T-helper 17 cell (primary cell): Measurements from ENCODE around the gene PRKG1. TPM values are rescaled to one million over a fixed set of nuclear protein-coding genes. Genes with fewer than 3 reads are reported as not detected.
"Not testable (repeated sequence)": the region's sequence is repeated elsewhere in the genome, so short reads cannot be mapped to it uniquely, and the experiment has no call there.

Experiments
- ATAC-seq: fragments of 150-1000 bp; cut with Tn5 transposase; 2 replicates; pipeline ENCODE4 v1.10.0; 2021; ENCODE audit warnings: mild to moderate bottlenecking, moderate library complexity
- DNase-seq, 3 donors: peaks; one replicate each; pipeline versions ENCODE4 v3.0.0 to v3.0.0-alpha.2; 2020 to 2021
- H3K9me3 ChIP-seq: one replicate; pipeline ENCODE4 v1.7.0; 2013; ENCODE audit warnings: low read length, mild to moderate bottlenecking; ENCODE audit not compliant: control insufficient read depth, poor library complexity, severe bottlenecking
- H3K27ac Mint-ChIP-seq: one replicate; pipeline ENCODE4 v1.8.0; 2022; ENCODE audit warnings: mild to moderate bottlenecking, moderate library complexity, mixed read lengths
- H3K27me3 Mint-ChIP-seq: one replicate; pipeline ENCODE4 v1.8.0; 2022; ENCODE audit warnings: mixed read lengths
- H3K36me3 Mint-ChIP-seq: one replicate; pipeline ENCODE4 v1.8.0; 2022; ENCODE audit warnings: low read depth, mixed read lengths
- H3K4me1 Mint-ChIP-seq: one replicate; pipeline ENCODE4 v1.8.0; 2022; ENCODE audit warnings: mild to moderate bottlenecking, mixed read lengths
- H3K4me3 Mint-ChIP-seq: one replicate; pipeline ENCODE4 v1.8.0; 2022; ENCODE audit warnings: mild to moderate bottlenecking, moderate library complexity, mixed read lengths
- total RNA-seq, 4 donors: library from RNA in 2 of 4; stranded (reverse) in 2 of 4; gene quantifications; one replicate each; pipeline ENCODE4 v1.2.3 and lab custom pipeline; 2022 to 2026

PRKG1 gene
- total RNA-seq, 2 donors from 2014 or later, result 0.27 to 4.1 TPM

GRCh38 chr10:51758838-51759237 is 684.6 kb downstream of the PRKG1 start:
- H3K27me3 Mint-ChIP-seq, DNase-seq, H3K36me3 Mint-ChIP-seq, H3K4me3 Mint-ChIP-seq, H3K9me3 ChIP-seq, ATAC-seq, H3K4me1 Mint-ChIP-seq, H3K27ac Mint-ChIP-seq: not testable (repeated sequence)

DNA sequence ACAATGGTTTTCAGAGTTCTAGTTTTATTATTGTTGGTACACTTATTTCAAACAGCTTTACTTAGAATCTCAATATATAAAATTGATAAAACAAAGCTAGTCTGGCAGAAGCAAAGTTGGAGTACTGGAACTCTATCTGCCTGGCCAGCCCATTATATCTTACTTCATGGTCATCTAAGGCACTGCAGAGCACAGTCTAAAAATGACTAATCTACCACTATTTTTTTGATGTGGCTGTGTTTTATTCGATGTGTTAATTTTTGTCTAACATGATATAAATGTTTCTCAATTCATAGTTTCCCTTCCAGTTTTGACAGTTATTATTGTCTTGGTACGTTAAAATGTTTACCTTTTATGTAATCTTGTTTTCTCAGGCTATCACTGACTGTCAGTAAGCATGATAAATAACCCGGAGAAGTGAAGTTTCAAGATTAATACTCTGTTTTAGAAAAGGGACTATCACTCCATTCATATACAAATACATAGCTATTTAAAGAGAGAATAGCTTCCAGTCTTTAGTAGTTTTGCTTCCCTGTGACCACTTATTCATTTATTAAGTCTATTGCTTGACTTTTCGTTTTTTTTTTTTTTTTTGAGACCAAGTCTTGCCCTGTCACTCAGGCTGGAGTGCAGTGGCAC is 685.7 kb downstream of the PRKG1 start:
- no peaks in the 10 kb centered on the region for H3K9me3 ChIP-seq
- no peak for DNase-seq
- H3K27me3 Mint-ChIP-seq, result no peaks in the 10 kb centered on the region
- H3K4me3 Mint-ChIP-seq, result no peak overlapping the region
- no peak overlapping the region for H3K27ac Mint-ChIP-seq
- no peak for ATAC-seq
- H3K36me3 Mint-ChIP-seq, result no peaks in the 10 kb centered on the region
- no peaks in the 10 kb centered on the region for H3K4me1 Mint-ChIP-seq

GRCh38 chr10:51760864-51761640 is 686.8 kb downstream of the PRKG1 start:
- Mint-ChIP-seq H3K27ac (no peak overlapping the region), H3K4me1 (no peaks in the 10 kb centered on the region), H3K36me3 (no peaks in the 10 kb centered on the region), H3K27me3 (no peaks in the 10 kb centered on the region), H3K4me3 (no peak overlapping the region)
- ATAC-seq (no peak), DNase-seq (no peak)
- H3K9me3 ChIP-seq, result no peaks in the 10 kb centered on the region

GRCh38 chr10:51763746-51764145 is 689.5 kb downstream of the PRKG1 start:
- no peak for ATAC-seq
- Mint-ChIP-seq H3K4me3 (no peak overlapping the region), H3K27me3 (no peaks in the 10 kb centered on the region), H3K27ac (no peak overlapping the region), H3K36me3 (no peaks in the 10 kb centered on the region), H3K4me1 (no peaks in the 10 kb centered on the region)
- no peak for DNase-seq
- no peaks in the 10 kb centered on the region for H3K9me3 ChIP-seq

DNA sequence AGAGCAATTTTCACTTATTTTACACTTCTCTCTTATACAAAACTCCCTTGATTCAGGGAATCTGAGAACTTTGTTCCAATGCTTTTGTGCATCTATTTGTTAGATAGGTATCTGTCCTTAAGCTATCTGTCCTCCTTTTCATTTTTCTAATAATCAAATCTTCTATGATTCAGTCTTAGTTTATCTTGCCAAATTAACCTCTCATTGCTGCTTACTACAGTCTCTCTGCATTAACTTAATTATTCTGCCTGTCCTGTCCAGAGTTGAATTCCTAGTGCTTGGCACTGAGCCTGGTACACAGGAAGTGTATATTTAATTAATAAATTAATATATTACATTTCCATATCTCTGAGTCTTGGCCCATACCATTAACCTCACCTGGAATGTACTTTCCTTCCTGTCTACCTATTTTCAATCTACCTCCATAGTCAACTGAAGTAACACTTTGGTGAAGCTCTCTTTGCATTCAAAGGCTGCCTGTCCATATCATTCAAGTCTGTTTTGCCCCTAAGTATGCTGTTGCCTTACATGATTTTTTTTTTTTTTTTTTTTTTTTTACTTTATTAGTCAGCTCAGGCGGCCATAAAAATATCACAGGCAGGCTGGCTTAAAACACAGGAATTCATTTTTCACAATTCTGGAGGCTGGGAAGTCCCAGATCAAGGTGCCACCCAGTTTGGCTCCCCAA is 691.1 kb downstream of the PRKG1 start:
- no peaks in the 10 kb centered on the region for H3K4me1 Mint-ChIP-seq
- DNase-seq, result no peak
- no peak overlapping the region for H3K27ac Mint-ChIP-seq
- ATAC-seq, result no peak
- H3K36me3 Mint-ChIP-seq, result no peaks in the 10 kb centered on the region
- no peaks in the 10 kb centered on the region for H3K27me3 Mint-ChIP-seq
- no peaks in the 10 kb centered on the region for H3K9me3 ChIP-seq
- H3K4me3 Mint-ChIP-seq, result no peak overlapping the region

GRCh38 chr10:51766423-51767102 is 692.3 kb downstream of the PRKG1 start:
- no peaks in the 10 kb centered on the region for H3K4me1 Mint-ChIP-seq
- H3K9me3 ChIP-seq, result no peaks in the 10 kb centered on the region
- H3K4me3 Mint-ChIP-seq, result no peak overlapping the region
- no peak for DNase-seq
- H3K27me3 Mint-ChIP-seq, result no peaks in the 10 kb centered on the region
- no peak for ATAC-seq
- H3K27ac Mint-ChIP-seq, result no peak overlapping the region
- H3K36me3 Mint-ChIP-seq, result no peaks in the 10 kb centered on the region

- Mint-ChIP-seq H3K4me1 (no peaks in the 10 kb centered on the region), H3K4me3 (no peak overlapping the region), H3K36me3 (no peaks in the 10 kb centered on the region), H3K27ac (no peak overlapping the region), H3K27me3 (no peaks in the 10 kb centered on the region)
- ATAC-seq (no peak), DNase-seq (no peak)
- H3K9me3 ChIP-seq, result no peaks in the 10 kb centered on the region
These were observed 692.9 kb downstream of the PRKG1 start for GRCh38 chr10:51767103-51767763.

DNA sequence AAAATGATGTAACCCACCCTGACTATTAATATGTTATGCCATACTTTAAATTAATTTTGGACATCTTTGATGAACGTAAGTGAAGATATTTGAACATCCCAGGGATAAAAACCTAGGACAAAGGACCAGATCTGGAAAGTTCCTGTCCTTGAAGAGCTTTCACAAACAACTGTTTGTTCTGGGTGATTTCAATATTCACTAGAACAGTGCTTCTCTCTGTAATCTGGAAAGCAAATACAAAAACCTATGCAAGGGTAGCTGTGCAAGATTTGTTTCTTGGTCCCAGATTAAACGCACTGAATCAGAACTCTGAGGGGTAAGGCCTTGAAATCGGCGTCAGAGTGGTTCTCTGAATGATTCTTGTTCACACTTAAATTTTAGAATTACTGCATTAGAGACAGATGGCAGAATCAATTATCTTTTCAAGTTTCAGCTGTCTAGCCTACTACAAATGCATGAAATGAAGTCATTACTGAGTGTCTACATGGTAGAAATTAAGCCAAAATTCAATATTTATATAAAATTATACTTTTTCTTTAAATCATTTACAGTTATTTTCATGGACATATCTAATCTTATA is 694.7 kb downstream of the PRKG1 start:
- H3K4me1 Mint-ChIP-seq, result no peaks in the 10 kb centered on the region
- no peaks in the 10 kb centered on the region for H3K36me3 Mint-ChIP-seq
- no peak overlapping the region for H3K4me3 Mint-ChIP-seq

DNA sequence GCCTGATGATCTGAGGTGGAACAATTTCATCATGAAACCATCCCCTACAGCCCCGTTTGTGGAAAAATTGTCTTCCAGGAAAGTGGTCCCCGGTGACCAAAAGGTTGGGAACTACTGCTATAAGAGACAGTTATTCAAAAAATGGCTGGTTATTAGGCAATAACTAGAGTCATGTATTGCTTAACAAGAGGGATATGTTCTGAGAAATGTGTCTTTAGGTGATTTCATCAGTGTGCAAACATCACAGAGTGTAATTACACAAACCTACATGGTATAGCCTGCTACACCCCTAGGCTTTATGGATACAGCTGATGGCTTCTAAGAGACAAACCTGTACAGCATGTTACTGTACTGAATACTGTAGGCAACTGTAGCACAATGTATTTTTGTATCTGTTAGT is 696.4 kb downstream of the PRKG1 start:
- no peaks in the 10 kb centered on the region for H3K9me3 ChIP-seq
- Mint-ChIP-seq H3K36me3 (no peaks in the 10 kb centered on the region), H3K27ac (no peak overlapping the region), H3K4me3 (no peak overlapping the region), H3K4me1 (no peaks in the 10 kb centered on the region), H3K27me3 (no peaks in the 10 kb centered on the region)
- DNase-seq (no peak), ATAC-seq (no peak)

More for the DNA sequence above, 694.7 kb downstream of the PRKG1 start:
- DNase-seq (no peak), ATAC-seq (no peak)
- H3K9me3 ChIP-seq, result no peaks in the 10 kb centered on the region
- Mint-ChIP-seq H3K27ac (no peak overlapping the region), H3K27me3 (no peaks in the 10 kb centered on the region)

DNA sequence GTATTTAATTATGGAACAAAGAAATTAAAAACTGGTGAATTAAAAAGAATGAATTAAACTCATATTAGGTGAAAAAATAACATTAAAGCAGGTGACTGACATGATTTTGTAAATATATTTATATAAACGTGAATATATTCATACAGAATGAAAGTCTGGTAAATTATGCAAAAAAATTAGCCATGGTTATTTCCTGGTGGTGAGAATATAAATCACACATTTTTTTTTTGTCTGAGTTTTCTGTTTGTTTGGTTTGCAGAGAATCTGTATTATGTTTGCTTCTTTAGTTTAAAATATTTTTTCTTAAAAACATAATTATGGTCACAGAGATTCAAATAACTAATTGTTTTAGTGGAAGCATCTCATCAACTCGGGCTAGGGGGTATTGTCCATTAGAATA is 698.1 kb downstream of the PRKG1 start:
- no peaks in the 10 kb centered on the region for H3K4me1 Mint-ChIP-seq

DNA sequence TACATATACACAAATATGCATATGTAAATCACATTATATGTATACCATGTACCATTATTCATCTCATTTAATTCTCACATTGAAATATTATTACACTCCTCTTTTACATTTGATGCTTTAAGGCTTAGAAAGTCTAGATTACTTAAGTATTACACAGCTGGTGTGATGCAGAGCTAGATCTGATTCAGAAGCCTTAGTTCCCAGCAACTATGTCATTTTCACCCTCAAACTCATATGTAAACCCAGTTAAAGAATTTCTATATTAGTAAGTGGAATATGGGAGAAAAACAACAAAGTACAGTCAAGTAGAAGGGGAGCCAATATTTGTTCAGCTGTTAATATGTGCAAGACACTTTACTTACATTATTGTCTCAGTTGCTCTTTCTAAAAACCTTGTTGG is 699.4 kb downstream of the PRKG1 start:
- no peaks in the 10 kb centered on the region for H3K9me3 ChIP-seq
- no peak for DNase-seq
- Mint-ChIP-seq H3K4me1 (no peaks in the 10 kb centered on the region), H3K27me3 (no peaks in the 10 kb centered on the region), H3K27ac (no peak overlapping the region), H3K36me3 (no peaks in the 10 kb centered on the region), H3K4me3 (no peak overlapping the region)
- ATAC-seq, result no peak

More for the DNA sequence above, 698.1 kb downstream of the PRKG1 start:
- no peaks in the 10 kb centered on the region for H3K9me3 ChIP-seq
- Mint-ChIP-seq H3K27ac (no peak overlapping the region), H3K36me3 (no peaks in the 10 kb centered on the region), H3K27me3 (no peaks in the 10 kb centered on the region), H3K4me3 (no peak overlapping the region)
- ATAC-seq (no peak), DNase-seq (no peak)

GRCh38 chr10:51783941-51784340 is 709.7 kb downstream of the PRKG1 start:
- Mint-ChIP-seq H3K36me3 (no peaks in the 10 kb centered on the region), H3K4me1 (no peaks in the 10 kb centered on the region), H3K4me3 (no peak overlapping the region), H3K27ac (no peak overlapping the region), H3K27me3 (no peaks in the 10 kb centered on the region)
- H3K9me3 ChIP-seq, result no peaks in the 10 kb centered on the region
- no peak for DNase-seq
- no peak for ATAC-seq
